K562 (cell line): ENCODE results near the gene PITRM1.

Experiments
- CEBPB ChIP-seq: fragments of 450-650 bp; IDR thresholded peaks from 2 replicates; pipeline ENCODE4 v1.6.1; 2016; ENCODE audit warnings: missing genetic modification characterization, missing compliant biosample characterization
- CTCF ChIP-seq, 3 experiments: IDR thresholded peaks in 2 of 3; conservative IDR thresholded peaks in 1 of 3; 2 replicates each; pipeline ENCODE4 v1.5.1; 2011 to 2012; ENCODE audit warnings: low read length in 3 of 3, mild to moderate bottlenecking in 3 of 3, control low read depth in 2 of 3, improper control_type of control experiment in 1 of 3, inconsistent platforms in 1 of 3, low read depth in 1 of 3, mixed read lengths in 1 of 3, moderate library complexity in 1 of 3; ENCODE audit not compliant: insufficient read depth in 2 of 3
- GABPA ChIP-seq: fragments of 200-800 bp; sonication (Bioruptor generic); conservative IDR thresholded peaks from 2 replicates; pipeline ENCODE4 v1.6.1; 2016; ENCODE audit warnings: low read depth, missing genetic modification characterization, missing compliant biosample characterization
- KLF16 ChIP-seq: IDR thresholded peaks from 2 replicates; pipeline ENCODE4 v1.6.1; 2016; ENCODE audit warnings: antibody characterized with exemption
- MTA3 ChIP-seq: fragments of 450-650 bp; formaldehyde crosslinking; IDR thresholded peaks from 2 replicates; pipeline ENCODE4 v1.6.1; 2017; ENCODE audit warnings: mild to moderate bottlenecking, borderline replicate concordance
- POLR2AphosphoS5 ChIP-seq: IDR thresholded peaks from 2 replicates; pipeline ENCODE4 v1.6.1; 2011; ENCODE audit warnings: mild to moderate bottlenecking, low read depth, low read length, moderate library complexity; ENCODE audit not compliant: control insufficient read depth, insufficient read depth
- SNRNP70 ChIP-seq: fragments of 200-400 bp; formaldehyde crosslinking; optimal IDR thresholded peaks from 2 replicates; pipeline ENCODE3; 2017; ENCODE audit warnings: low read depth, low read length
- TAF1 ChIP-seq: IDR thresholded peaks from 2 replicates; pipeline ENCODE4 v1.6.1; 2011; ENCODE audit warnings: mild to moderate bottlenecking, low read length, moderate library complexity; ENCODE audit not compliant: insufficient read depth, control insufficient read depth, severe bottlenecking; ENCODE audit errors: extremely low read depth
- TF ChIP-seq, protein P1 (sequence below): fragments of 450-650 bp; formaldehyde crosslinking; IDR thresholded peaks from 2 replicates; pipeline ENCODE4 v1.4.0; 2022; ENCODE audit warnings: missing genetic modification characterization

DNA sequence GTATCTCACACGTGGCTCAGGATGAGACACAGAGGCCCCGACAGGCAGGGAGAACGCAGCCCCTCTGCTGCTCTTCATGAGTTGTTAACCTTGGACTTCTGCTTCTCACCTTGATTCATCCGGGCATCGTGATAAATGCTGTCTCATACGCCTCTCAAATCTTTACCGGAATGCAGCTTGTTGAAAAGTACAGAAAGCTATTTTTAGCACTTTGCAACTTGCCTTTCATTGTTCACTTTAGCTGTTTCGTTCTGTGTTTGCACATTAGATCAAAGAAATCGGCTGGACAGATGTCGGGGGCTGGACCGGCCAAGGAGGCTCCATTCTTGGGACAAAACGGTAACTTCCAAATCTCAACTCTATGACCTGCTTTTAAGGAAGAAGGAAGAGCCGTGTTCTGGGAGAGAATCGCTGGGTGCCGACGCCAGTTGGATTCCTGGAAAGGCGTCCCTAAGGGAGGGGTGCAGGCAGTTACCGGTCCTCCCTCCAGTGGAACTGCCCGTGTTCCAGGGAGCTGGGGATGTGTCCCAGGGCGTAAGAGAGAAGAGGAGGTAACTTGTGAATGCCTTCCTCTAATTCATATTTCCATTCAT lies 56.0 kb downstream of the PITRM1 start:
- no peak for TF ChIP-seq CEBPB (tag)
- TF ChIP-seq CTCF (IDR thresholded peaks at IDR 0.05 in 2 of 3, conservative IDR thresholded peaks at IDR 0.05 in 1 of 3; ENCODE audit: insufficient read depth in 2 of 3, low read depth in 1 of 3, low read length in 3 of 3): no peak
- TF ChIP-seq SNRNP70: no peak
- TF ChIP-seq POLR2AphosphoS5: no peak
- TF ChIP-seq, protein P1, sequence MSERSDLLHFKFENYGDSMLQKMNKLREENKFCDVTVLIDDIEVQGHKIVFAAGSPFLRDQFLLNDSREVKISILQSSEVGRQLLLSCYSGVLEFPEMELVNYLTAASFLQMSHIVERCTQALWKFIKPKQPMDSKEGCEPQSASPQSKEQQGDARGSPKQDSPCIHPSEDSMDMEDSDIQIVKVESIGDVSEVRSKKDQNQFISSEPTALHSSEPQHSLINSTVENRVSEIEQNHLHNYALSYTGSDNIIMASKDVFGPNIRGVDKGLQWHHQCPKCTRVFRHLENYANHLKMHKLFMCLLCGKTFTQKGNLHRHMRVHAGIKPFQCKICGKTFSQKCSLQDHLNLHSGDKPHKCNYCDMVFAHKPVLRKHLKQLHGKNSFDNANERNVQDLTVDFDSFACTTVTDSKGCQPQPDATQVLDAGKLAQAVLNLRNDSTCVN (CRISPR knock-in tag): no peak
- no peak for TF ChIP-seq MTA3
- TF ChIP-seq TAF1: no peak
- TF ChIP-seq GABPA (tag): no peak
- TF ChIP-seq KLF16: no peak
